CD14-positive monocyte (primary cell): ENCODE measurements around the gene SPESP1. TPM values are rescaled to one million over a fixed set of nuclear protein-coding genes. Genes with fewer than 3 reads are reported as not detected.

Source experiments
- DNase-seq, 3 donors: peaks; one replicate each; pipeline ENCODE4 v3.0.0-alpha.2; 2011 to 2022
- H2AFZ ChIP-seq: 2 replicates; pipeline ENCODE4 v1.6.0; 2012; ENCODE audit warnings: mild to moderate bottlenecking, low read depth, low read length, inconsistent platforms; ENCODE audit not compliant: insufficient read depth, poor library complexity, severe bottlenecking
- H3K27ac ChIP-seq, 2 donors: 1 replicate in 1 of 2; 2 replicates in 1 of 2; pipeline ENCODE4 v1.5.1; 2012 to 2013; ENCODE audit warnings: low read length in 2 of 2, control low read depth in 1 of 2, inconsistent platforms in 1 of 2, low read depth in 1 of 2, mild to moderate bottlenecking in 1 of 2
- H3K27me3 ChIP-seq, 2 donors: one replicate each; pipeline versions ENCODE4 v1.6.0 to v1.6.1; 2011 to 2013; ENCODE audit warnings: low read length in 2 of 2; ENCODE audit not compliant: control insufficient read depth in 2 of 2, insufficient read depth in 2 of 2
- H3K36me3 ChIP-seq, 2 donors: replicated peaks in 1 of 2; 1 replicate in 1 of 2; 2 replicates in 1 of 2; pipeline versions ENCODE4 v1.5.1 to v1.6.1; 2012 to 2013; ENCODE audit warnings: low read length in 2 of 2, control low read depth in 1 of 2, inconsistent platforms in 1 of 2, mild to moderate bottlenecking in 1 of 2; ENCODE audit not compliant: insufficient read depth in 2 of 2, control insufficient read depth in 1 of 2
- H3K4me1 ChIP-seq, 2 donors: 1 replicate in 1 of 2; 2 replicates in 1 of 2; pipeline versions ENCODE4 v1.5.1 to v1.6.1; 2012 to 2013; ENCODE audit warnings: low read length in 2 of 2, control low read depth in 1 of 2, inconsistent platforms in 1 of 2, mild to moderate bottlenecking in 1 of 2, moderate library complexity in 1 of 2; ENCODE audit not compliant: insufficient read depth in 2 of 2, control insufficient read depth in 1 of 2
- H3K4me2 ChIP-seq: replicated peaks from 2 replicates; pipeline ENCODE3; 2012; ENCODE audit warnings: low read length, moderate library complexity, mild to moderate bottlenecking; ENCODE audit not compliant: poor library complexity, severe bottlenecking; ENCODE audit errors: extremely low read depth
- H3K4me3 ChIP-seq, 3 experiments: fragments of 200-600 bp in 1 of 3; sonication (generic) in 1 of 3; replicated peaks in 1 of 3; 1 replicate in 2 of 3; 2 replicates in 1 of 3; pipeline ENCODE4 v1.5.1; 2011 to 2013; ENCODE audit warnings: low read length in 3 of 3, mild to moderate bottlenecking in 3 of 3, control low read depth in 2 of 3, low read depth in 2 of 3, inconsistent platforms in 1 of 3, moderate library complexity in 1 of 3
- H3K79me2 ChIP-seq: 2 replicates; pipeline ENCODE4 v1.6.0; 2012; ENCODE audit warnings: mild to moderate bottlenecking, control low read depth, inconsistent platforms, low read length, moderate library complexity; ENCODE audit not compliant: insufficient read depth
- H3K9ac ChIP-seq: 2 replicates; pipeline ENCODE4 v1.6.0; 2017; ENCODE audit warnings: low read length, mild to moderate bottlenecking; ENCODE audit not compliant: insufficient read depth, poor library complexity, severe bottlenecking
- H3K9me3 ChIP-seq, 2 donors: replicated peaks in 1 of 2; 1 replicate in 1 of 2; 2 replicates in 1 of 2; pipeline versions ENCODE4 v1.5.1 to v1.6.1; 2012 to 2013; ENCODE audit warnings: low read length in 2 of 2, control low read depth in 1 of 2; ENCODE audit not compliant: control insufficient read depth in 1 of 2, insufficient read depth in 1 of 2
- H4K20me1 ChIP-seq: 2 replicates; pipeline ENCODE4 v1.6.0; 2012; ENCODE audit warnings: mild to moderate bottlenecking, low read length, control low read depth, moderate library complexity; ENCODE audit not compliant: insufficient read depth
- H3K27ac Mint-ChIP-seq, 7 donors: one replicate each; pipeline ENCODE4 v1.8.0; 2020; ENCODE audit warnings: mild to moderate bottlenecking in 7 of 7, mixed read lengths in 7 of 7, moderate library complexity in 6 of 7, inconsistent platforms in 2 of 7
- H3K27me3 Mint-ChIP-seq, 3 donors: one replicate each; pipeline ENCODE4 v1.8.0; 2021 to 2022; ENCODE audit warnings: low read depth in 3 of 3, mild to moderate bottlenecking in 3 of 3, mixed read lengths in 3 of 3, moderate library complexity in 3 of 3, inconsistent platforms in 1 of 3
- H3K36me3 Mint-ChIP-seq, 2 donors: one replicate each; pipeline ENCODE4 v1.8.0; 2020; ENCODE audit warnings: mixed read lengths in 2 of 2, inconsistent platforms in 1 of 2, mild to moderate bottlenecking in 1 of 2
- H3K4me1 Mint-ChIP-seq: one replicate; pipeline ENCODE4 v1.8.0; 2020; ENCODE audit warnings: mild to moderate bottlenecking, mixed read lengths
- H3K4me3 Mint-ChIP-seq, 2 donors: one replicate each; pipeline ENCODE4 v1.8.0; 2020; ENCODE audit warnings: mild to moderate bottlenecking in 2 of 2, mixed read lengths in 2 of 2, moderate library complexity in 1 of 2
- H3K9me3 Mint-ChIP-seq, 7 donors: one replicate each; pipeline ENCODE4 v1.8.0; 2020 to 2022; ENCODE audit warnings: mixed read lengths in 7 of 7, mild to moderate bottlenecking in 6 of 7, moderate library complexity in 6 of 7, inconsistent platforms in 2 of 7
- WGBS: methylation state at CpG from one replicate; pipeline ENCODE4 v1.1.5; 2013; ENCODE audit warnings: missing lambda C conversion rate; ENCODE audit not compliant: insufficient coverage; 5-methylcytosine and 5-hydroxymethylcytosine counted together
- intact Hi-C, 2 donors: fragments of 100-400 bp; cut with micrococcal nuclease; formaldehyde crosslinking; loops; one replicate each; pipeline versions ENCODE4 v1.15.0 to v1.15.1; 2023
- polyA plus RNA-seq, 3 donors: library from polyadenylated mRNA; depleted of rRNA in 1 of 3; unstranded in 2 of 3; stranded (reverse) in 1 of 3; fragments of 300-500 nt in 2 of 3; fragments of >200 nt in 1 of 3; fragmentation: Illumina TruSeq in 2 of 3; gene quantifications; 1 replicate in 2 of 3; 2 replicates in 1 of 3; pipeline ENCODE4 v1.2.3, GENCODE V29; 2012 to 2021
- TF ChIP-seq, protein P1 (sequence below): fragments of 200-600 bp; IDR thresholded peaks from one replicate; pipeline ENCODE4 v1.8.0; 2022; ENCODE audit warnings: antibody characterized with exemption, mild to moderate bottlenecking

SPESP1 gene
- polyA plus RNA-seq, 3 donors: 0.17 to 0.86 (median 0.47) TPM

DNA sequence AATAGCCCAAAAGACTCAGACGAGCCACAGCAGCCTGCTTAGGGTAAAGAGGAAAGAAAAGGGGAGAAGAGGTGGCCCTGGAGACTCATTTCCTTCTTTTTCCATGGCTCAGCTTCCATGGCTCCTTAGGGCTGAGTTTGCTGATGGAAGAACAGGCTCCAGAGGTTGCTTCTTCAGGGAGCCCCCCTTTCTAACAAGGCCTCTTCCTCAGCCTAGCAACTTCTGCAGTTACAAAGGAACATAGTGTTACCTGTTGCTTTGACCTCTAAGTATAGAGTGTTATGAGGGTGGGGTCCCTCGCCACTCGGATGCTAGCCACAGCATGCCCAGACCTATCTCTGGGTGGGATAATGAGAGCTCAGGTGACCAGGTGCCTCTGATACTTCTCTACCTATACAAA, 43.2 kb upstream of the SPESP1 start:
- Histone ChIP-seq H2AFZ (no peak overlapping the region), H3K9me3 (no peaks in the 10 kb centered on the region), H3K4me2 (no peak overlapping the region), H3K4me3 (no peak overlapping the region), H3K79me2 (no peaks in the 10 kb centered on the region), H3K4me1 (no peaks in the 10 kb centered on the region), H3K27ac (no peak overlapping the region), H4K20me1 (no peaks in the 10 kb centered on the region), H3K36me3 (no peaks in the 10 kb centered on the region), H3K27me3 (no peaks in the 10 kb centered on the region), H3K9ac (no peak overlapping the region)
- peaks cover 3% of the 10 kb centered on the region for H3K4me1 Mint-ChIP-seq
- peaks cover 2 to 7% (median 2%) of the 10 kb centered on the region in 3 donors for H3K27me3 Mint-ChIP-seq
- intact Hi-C loops: no loop called here
- TF ChIP-seq, protein P1, sequence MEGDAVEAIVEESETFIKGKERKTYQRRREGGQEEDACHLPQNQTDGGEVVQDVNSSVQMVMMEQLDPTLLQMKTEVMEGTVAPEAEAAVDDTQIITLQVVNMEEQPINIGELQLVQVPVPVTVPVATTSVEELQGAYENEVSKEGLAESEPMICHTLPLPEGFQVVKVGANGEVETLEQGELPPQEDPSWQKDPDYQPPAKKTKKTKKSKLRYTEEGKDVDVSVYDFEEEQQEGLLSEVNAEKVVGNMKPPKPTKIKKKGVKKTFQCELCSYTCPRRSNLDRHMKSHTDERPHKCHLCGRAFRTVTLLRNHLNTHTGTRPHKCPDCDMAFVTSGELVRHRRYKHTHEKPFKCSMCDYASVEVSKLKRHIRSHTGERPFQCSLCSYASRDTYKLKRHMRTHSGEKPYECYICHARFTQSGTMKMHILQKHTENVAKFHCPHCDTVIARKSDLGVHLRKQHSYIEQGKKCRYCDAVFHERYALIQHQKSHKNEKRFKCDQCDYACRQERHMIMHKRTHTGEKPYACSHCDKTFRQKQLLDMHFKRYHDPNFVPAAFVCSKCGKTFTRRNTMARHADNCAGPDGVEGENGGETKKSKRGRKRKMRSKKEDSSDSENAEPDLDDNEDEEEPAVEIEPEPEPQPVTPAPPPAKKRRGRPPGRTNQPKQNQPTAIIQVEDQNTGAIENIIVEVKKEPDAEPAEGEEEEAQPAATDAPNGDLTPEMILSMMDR: no peak
- no peaks in the 10 kb centered on the region for H3K36me3 Mint-ChIP-seq
- peaks cover 0 to 2% (median 0%) of the 10 kb centered on the region in 7 donors for H3K9me3 Mint-ChIP-seq
- WGBS: 83% methylated on average over 1 of the region's 3 CpGs
- no peak overlapping the region for H3K27ac Mint-ChIP-seq
- DNase-seq: no peak
- no peak overlapping the region for H3K4me3 Mint-ChIP-seq

DNA sequence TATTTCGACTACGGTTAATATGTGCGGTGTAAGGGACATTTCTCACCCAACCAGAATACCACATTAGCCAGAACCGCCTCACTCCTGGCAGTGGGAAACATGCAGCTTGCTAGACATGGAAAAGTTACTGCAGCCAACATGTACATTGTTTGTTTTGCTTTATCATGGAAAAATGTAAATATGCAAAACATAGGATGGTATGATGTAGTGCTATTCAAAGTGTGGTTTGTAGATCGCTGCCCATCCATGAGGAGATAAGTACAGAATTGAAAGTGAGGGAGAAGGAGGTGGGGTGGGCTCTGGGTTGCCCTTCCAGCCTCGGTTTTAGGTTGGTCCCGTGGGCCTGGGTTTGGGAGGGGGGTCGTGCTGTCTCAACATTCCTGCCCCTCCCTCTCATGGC, 42.5 kb upstream of the SPESP1 start:
- intact Hi-C loops: no loop called here
- no peaks in the 10 kb centered on the region for H4K20me1 ChIP-seq
- peaks cover 0 to 8% (median 2%) of the 10 kb centered on the region in 3 donors for H3K27me3 Mint-ChIP-seq
- no peak overlapping the region for H3K4me3 Mint-ChIP-seq
- peak overlapping the region in 1 of 7 donors; percentile 61 for H3K27ac Mint-ChIP-seq
- H3K4me2 ChIP-seq: no peak overlapping the region
- no peaks in the 10 kb centered on the region for H3K79me2 ChIP-seq
- H3K36me3 Mint-ChIP-seq: no peaks in the 10 kb centered on the region
- no peaks in the 10 kb centered on the region for H3K27me3 ChIP-seq
- no peaks in the 10 kb centered on the region for H3K4me1 ChIP-seq
- no peaks in the 10 kb centered on the region for H3K36me3 ChIP-seq
- no peak overlapping the region for H3K27ac ChIP-seq
- peaks cover 3% of the 10 kb centered on the region for H3K4me1 Mint-ChIP-seq
- H3K9me3 Mint-ChIP-seq: peaks cover 0 to 2% (median 0%) of the 10 kb centered on the region in 7 donors
- H3K4me3 ChIP-seq: no peak overlapping the region
- H2AFZ ChIP-seq: no peak overlapping the region
- TF ChIP-seq, protein P1: no peak
- H3K9ac ChIP-seq: no peak overlapping the region
- H3K9me3 ChIP-seq: no peaks in the 10 kb centered on the region
- no peak for DNase-seq
- 86% methylated on average over 1 of the region's 8 CpGs for WGBS
